GM18907 (cell line): Measurements from ENCODE around the gene ZIM2.

Source experiments
- ATAC-seq: cut with Tn5 transposase; IDR thresholded peaks from one replicate; pipeline ENCODE4 v1.9.1; 2021; ENCODE audit warnings: mild to moderate bottlenecking, moderate library complexity; ENCODE audit not compliant: unreplicated experiment

ZIM2 gene

DNA sequence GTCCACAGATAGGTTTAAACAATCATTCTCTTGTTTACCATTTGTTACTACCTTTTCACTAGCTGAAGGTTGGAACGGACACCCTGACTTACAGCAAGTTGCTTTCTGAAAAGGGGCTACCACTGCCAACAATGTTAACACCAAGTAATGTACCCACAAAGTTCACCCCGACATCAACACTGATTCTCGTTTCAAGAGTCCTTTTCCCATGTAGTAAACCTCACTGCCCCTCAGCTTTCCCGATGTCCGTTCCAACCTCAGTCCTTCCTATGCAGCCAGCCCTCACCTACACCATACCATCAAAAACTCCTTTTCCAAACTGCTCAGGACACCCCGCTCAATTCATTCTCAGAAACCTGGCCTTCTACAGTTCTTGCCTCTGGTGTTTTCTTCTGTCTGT, 29.0 kb downstream of the ZIM2 start:
- no peak for ATAC-seq

DNA sequence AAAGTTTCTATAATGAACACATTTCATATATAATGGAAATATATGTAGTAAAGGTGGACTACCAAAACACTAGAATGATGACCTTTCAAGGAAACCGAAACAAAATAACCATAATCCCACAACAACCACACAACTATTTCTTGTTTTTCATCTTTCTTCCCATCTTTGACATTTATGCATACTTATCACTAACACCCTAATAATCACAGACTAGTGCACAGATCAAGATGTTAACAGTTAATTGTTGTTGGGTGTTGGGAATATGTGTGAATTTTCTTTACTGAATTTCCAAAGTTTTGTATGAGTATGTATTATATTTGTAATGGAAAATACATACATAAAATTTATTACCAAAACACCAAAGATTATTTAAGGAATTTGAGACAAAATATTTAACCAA, 30.3 kb downstream of the ZIM2 start:
- no peak for ATAC-seq

DNA sequence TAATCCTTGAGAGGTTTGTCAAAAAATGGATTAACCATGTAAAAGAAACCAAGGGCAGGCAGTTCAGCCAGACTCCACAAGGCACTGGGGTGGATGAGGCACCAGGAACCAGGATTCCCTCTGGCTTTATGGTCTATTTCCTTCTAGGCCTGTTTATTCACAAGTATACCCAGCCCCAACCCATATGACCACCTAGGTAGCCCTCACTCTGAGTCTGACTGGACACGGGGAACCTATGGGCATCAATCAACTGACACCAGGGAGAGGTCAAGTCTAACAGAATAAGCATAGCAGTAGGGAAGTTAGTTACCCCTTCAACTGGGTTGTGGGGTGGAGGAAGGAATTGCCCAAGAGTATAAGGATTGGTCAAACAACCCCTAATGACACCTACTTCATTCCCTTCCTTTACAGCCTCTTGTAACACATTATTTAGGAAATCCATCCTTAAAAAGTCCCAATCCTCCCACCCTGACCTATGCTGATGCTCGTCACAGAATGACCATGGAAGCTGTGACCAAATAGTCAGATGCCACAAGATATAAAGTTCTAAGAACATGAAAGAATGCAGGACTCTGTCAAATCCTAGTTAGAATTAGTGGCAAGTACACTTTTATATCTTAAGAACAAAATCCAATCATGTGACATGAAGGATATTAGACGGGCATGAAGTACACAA, 31.7 kb downstream of the ZIM2 start:
- no peak for ATAC-seq

DNA sequence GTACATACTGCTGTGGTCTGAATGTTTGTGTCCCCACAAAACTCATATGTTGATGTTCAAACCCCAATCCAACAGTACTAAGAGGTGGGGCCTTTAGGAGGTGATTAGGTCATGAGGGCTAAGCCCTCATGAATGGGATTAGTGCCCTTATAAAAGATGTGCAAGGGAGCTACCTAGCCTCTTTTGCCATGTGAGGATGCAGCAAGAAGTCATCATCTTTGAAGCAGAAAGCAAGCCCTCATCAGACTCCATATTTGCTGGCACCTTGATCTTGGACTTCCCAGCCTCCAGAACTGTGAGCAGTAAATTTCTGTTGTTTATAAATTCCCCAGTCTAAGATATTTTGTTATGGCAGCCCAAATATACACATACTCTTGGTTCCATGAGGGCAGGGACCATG, 33.9 kb downstream of the ZIM2 start:
- no peak for ATAC-seq

DNA sequence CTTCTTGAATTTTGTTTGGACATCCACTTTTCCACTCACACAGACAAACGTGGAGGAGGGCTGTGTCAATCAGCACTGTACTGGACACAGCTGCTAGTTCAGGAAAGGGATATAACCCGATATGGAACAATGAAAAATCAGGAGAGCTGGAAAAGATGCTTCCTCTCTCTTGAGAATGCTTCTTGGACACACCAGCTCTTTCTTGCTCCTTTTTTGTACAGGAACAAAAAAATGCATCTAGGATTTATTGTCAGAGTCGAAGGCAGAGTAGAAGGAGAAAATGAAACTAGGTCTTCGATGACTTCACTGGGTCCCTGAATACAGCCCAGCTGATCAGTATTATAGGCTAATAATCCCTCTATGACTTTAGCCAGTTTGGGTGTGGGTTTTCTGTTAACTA, 62.2 kb downstream of the ZIM2 start:
- ATAC-seq, result no peak

DNA sequence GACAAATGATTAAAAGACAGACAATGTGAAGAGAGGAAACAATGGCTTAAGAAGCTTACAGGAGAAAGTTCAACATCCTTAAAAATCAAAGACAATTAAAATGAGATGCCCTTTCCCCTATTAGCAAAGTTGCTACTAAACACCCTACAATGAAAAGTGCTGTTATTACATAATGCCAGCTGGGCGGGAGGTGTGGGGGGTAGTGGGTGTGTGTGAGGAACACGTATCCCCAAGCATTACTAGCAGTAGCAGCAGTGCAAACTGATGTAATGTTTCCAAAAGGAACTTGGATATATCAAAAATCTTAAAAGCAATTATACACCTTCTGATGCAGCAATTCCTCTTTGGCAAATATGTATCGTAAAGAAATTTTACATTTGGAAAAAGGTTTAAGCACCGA, 70.9 kb downstream of the ZIM2 start:
- ATAC-seq, result no peak

DNA sequence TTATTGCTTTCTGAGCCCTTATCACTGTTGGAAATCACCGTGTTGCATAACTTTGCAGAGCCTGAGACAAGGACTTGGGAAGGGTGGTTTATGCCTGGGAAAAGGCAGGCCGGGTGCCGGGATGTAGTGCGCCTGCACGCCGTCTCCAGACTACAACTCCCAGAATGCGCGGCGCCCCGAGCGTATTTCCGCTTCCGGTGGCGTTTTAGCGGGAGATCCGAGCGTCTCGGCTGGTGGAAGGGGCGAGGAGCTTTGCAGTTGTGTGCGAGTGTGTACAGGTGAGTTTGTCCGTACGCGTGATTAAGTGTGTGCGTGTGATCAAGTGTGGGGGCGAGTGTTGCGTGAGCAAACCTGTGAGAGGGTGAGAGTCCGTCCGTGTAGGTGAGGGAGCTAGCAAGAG, 75.4 kb downstream of the ZIM2 start:
- no peak for ATAC-seq

DNA sequence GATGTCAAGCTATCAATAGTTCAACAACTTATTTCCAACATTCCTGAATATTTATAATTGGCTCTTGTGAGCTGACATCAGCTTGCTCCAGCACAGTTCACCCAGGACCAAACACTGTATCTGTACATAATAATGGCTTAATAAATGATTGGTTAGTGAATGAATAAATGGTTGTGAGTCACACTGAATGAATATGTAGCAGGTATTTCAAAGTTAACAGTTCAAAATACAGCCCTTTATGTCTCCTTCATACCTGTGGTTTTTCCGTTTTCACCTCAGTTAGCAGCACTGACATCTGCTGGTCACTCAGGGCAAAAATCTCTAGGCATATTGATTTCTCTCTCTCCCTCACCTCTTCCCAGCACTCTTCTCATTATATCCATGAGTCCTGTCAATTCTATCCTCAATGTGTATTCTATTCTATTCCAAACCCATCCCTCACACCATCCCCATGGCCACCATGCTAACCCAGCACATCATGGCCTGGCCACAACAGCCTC, 76.3 kb downstream of the ZIM2 start:
- ATAC-seq, result no peak

DNA sequence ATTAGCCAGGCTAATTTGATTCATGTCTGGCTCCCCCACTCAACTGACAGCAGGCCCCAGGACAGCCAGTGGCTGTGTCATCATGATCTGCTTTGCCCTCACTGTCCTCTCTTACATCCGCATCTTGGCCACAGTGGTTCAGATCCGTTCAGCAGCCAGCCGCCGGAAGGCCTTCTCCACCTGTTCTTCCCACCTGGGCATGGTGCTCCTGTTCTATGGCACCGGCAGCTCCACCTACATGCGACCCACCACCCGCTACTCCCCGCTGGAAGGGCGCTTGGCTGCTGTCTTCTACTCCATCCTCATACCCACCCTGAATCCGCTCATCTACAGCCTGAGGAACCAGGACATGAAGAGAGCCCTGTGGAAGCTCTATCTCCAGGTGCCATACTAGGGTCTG, 79.7 kb downstream of the ZIM2 start:
- no peak for ATAC-seq

DNA sequence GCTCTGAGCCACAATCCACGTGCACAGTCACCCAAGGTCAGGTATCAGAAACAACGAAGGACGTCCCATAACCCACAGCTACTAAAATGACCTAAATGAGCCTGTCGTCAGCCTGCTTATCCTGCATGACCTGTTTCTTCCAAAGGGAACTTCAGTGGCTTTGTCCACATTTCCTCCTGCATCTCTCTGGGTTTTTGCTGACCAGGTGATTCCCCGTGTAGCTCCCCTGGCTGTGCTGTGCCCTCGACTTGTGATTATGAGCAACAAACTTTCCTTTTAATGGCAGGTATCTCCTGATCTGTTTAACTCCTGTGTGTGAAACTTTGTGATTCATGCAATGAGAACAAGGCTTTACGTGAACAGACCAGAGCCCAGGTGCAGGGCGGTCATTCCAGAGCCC, 81.0 kb downstream of the ZIM2 start:
- no peak for ATAC-seq

DNA sequence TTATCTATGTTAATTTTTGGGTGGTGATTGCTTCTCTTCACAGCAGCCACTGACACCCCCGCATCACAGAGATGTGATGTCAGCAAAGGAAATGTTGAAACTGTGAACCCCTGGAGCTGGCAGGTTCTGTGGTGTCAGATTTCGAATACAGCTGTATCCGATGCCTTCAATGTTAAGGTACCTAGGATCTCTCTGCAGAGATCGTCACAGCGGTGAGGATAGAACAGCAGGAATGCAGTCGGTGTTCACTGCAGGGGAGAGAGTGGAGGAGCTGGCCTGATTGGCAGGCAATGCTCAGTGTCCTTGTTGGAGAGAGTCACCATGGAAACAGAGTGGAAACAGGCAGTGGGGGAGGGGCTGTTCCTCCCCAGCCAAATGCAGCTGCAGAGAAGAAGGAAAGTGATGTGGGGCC, 89.4 kb downstream of the ZIM2 start:
- no peak for ATAC-seq

DNA sequence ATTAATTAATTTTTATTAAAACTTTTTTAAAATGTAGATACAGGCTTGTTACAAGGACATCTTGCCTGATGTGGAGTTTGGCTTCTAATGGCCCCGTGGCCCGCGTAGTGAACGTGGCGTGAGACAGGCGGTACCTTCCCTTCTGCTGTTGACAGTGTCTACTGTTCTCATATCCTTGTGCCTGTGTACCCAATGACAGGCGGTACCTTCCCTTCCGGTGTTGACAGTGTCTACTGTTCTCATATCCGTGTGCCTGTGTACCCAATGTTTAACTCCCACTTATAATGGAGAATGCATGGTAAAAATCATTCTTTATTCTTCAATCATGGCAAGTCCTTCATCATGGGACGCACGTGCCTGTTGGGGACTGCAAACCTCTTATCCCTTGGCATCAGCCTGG, 89.9 kb downstream of the ZIM2 start:
- no peak for ATAC-seq

DNA sequence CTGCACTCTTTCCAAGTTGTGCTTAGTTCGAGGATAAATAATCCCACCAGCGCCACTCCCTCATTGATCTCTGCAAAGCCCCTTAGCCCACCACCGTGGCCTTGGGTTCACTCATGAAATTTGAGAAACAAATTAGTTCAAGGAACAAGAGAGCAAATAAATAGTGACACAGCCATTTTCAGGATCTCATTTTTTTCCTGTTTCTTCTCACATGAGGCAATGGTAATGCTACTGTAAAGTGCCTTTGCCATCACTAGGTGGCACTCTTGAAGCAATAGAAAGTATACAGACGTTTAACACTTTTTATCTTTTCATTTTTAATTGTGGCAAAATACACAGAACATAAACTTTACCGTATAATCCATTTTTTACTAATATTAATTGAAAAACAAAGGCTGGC, 92.1 kb downstream of the ZIM2 start:
- no peak for ATAC-seq

DNA sequence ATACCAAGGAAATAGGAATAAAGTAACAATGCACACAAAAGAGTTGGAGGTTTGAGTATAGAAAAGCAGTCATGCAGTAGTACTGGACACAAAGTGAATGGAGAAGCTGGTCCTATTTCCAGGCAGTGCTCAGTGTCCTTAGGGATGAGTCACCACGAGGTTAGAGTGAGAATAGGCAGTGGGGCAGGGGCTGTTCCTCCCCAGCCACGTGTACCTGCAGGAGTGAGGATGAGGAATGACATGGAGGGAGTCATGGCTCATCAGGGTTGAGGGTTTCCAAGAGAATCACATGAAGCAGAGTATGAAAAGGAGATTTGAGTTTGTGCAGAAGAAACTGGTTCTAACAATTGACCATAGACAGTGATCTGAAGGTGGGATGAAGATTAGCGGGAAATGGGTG, 94.2 kb downstream of the ZIM2 start:
- no peak for ATAC-seq

DNA sequence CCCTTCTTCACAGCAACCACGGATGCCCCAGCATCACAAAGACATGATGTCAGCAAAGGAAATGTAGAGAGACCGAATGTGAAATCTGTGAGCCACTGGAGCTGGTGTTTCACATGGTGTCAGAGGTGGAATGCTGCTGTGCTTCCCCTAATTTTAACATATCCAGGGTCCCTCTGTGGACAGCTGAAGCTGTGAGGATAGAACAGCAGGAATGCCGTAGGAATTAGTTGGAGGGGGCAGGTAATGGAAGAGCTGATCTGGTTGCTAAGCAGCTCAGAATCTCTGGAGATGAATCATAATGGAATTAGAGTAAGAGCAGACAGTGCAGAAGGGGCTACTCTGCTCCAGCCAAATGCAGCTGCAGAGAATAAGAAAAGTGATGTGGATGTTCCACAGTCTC, 100.0 kb downstream of the ZIM2 start:
- ATAC-seq, result no peak

DNA sequence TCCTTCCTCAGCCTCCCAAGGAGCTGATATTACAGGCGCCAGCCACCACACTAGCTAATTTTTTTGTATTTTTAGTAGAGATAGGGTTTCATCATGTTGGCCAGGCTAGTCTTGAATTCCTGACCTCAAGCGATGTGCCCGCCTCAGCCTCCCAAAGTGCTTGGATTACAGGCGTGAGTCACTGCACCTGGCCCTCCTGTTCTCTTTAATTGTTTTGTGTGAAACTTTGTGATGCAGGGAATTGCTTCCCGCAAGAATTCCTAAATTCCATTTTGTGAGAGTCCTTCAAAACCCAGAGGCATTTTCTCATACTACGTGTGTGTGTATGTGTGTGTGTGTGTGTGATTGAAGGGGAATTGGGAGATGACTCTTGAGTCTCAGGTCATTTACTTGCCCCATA, 104.0 kb downstream of the ZIM2 start:
- no peak for ATAC-seq

DNA sequence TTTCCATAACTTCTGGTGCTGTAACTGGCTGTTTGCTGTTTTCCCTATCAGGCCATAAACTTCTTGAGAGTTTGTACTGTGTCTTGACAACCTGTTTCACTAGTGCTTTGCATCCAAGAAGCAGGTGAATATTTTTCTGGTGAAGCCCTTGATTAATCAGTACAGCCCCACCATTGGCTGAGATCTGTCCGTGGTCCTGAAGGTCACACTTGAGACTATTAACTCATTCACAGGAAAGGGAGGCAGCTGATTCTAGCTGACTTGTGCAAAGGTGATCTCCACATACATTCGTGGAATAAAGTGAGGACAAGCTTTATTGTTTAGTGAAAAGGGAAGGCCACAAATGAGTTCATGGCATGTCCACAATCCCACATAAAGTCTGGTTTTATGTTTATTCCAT, 107.5 kb downstream of the ZIM2 start:
- ATAC-seq, result no peak

DNA sequence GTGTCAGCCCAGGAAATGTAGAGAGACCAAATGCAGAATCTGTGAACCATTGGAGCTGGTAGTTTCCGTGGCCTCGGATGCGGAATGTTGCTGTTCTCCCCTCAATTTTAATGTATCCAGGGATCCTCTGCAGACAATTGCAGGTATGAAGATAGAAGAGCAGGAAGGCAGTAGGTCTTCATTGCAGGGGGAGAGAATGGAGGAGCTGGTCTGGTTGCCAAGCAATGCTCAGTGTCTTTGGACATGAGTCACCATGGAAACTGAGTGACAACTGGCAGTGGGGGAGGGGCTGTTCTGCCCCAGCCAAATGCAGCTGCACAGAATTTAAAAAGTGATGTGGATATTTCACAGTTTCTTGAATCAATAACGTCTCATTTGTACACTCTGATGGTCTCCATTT, 112.8 kb downstream of the ZIM2 start:
- no peak for ATAC-seq

DNA sequence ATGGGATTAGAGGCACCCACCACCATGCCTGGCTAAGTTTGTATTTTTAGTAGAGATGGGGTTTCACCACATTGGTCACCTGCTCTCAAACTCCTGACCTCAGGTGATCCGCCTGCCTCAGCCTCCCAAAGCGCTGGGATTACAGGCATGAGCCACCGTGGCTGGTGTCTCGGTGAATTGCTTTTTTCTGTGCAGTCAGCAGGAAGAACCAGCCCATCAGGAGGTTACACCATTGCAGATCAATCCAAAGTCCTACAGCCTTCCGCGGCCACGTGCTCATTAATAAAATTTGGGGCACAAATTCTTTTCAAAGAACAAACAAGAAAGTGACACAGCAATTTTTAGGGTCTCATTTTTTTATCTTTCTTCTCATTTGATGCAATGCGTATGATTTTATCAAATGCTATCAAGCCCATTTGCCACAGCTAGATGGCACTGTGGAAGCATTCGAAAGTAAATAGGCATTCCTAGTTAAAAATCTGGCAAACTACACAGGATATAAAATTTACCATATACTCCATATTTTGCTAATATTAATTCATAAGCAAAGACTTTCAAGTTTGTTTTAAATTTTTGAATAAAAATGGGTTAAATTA, 114.6 kb downstream of the ZIM2 start:
- ATAC-seq, result no peak
